ENCODE data around the gene CATSPER4. TPM values are rescaled to one million over a fixed set of nuclear protein-coding genes. Genes with fewer than 3 reads are reported as not detected.

Gene CATSPER4
- total and polyA plus RNA-seq, 2 of the 13 experiments (the other 11 are each of a cell fraction or from before 2014, with no cell fraction given), result not detected

DNA sequence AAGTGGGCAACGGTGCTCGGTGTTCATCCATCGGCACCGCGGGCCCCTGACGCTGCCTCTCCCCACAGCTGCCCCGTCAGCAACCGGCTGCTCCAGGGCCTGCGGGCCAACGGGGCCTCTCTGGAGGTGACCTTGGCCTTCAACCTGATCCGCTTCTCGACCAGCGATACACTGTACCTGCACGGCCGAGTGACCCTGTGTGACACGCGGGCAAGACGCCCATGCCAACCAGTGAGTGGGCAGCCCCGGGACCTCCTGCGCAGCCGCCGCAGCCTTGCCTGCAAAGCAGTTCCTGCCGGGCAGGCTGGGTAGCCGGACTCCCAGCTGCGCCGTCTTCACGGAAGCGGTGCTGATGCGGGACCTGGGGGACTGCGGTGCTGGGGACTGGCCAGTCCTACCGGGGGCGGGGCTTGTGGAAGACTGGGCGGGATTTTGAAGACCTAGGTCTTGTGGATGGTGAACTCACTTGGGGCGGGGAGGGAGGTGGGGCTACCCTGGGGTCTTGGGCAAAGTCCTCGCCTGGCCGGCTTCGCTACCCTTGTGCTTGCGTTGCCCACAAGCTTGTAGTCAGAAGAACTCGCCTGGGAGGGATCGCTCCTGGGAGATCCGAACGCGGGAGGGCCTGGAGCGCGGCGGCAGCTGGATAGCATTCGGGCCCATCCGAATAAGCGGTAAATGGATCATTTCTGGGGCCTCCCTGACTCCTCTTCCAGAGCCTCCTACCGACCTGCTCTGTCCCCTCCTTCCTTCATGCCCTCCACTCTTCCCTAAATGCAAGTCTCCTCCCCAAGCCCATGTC, 34.8 kb downstream of the CATSPER4 start (continued):
- no peak for TF ChIP-seq DNMT1 (CRISPR knock-in tag; IDR thresholded peaks at IDR 0.05)
- TF ChIP-seq SPEN (CRISPR knock-in tag; IDR thresholded peaks at IDR 0.05; ENCODE audit: low read depth), result no peak; the same call in 1 of the 2 replicates
- TF ChIP-seq MXD4 (CRISPR knock-in tag; IDR thresholded peaks at IDR 0.05), result peak; percentile 31; the same call in 1 of the 2 replicates
- no peak for TF ChIP-seq CREB1 (IDR thresholded peaks at IDR 0.05)
- peak; percentile 74 for TF ChIP-seq CREB1 (CRISPR knock-in tag; IDR thresholded peaks at IDR 0.05)
- TF ChIP-seq, protein P1, sequence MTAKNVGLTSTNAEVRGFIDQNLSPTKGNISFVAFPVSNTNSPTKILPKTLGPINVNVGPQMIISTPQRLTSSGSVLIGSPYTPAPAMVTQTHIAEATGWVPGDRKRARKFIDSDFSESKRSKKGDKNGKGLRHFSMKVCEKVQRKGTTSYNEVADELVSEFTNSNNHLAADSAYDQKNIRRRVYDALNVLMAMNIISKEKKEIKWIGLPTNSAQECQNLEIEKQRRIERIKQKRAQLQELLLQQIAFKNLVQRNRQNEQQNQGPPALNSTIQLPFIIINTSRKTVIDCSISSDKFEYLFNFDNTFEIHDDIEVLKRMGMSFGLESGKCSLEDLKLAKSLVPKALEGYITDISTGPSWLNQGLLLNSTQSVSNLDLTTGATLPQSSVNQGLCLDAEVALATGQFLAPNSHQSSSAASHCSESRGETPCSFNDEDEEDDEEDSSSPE (CRISPR knock-in tag; IDR thresholded peaks at IDR 0.05), result peak; percentile 40; the same call in 1 of the 2 replicates
- no peak for TF ChIP-seq KLF15 (CRISPR knock-in tag; IDR thresholded peaks at IDR 0.05; ENCODE audit: borderline replicate concordance)
- TF ChIP-seq, protein P2, sequence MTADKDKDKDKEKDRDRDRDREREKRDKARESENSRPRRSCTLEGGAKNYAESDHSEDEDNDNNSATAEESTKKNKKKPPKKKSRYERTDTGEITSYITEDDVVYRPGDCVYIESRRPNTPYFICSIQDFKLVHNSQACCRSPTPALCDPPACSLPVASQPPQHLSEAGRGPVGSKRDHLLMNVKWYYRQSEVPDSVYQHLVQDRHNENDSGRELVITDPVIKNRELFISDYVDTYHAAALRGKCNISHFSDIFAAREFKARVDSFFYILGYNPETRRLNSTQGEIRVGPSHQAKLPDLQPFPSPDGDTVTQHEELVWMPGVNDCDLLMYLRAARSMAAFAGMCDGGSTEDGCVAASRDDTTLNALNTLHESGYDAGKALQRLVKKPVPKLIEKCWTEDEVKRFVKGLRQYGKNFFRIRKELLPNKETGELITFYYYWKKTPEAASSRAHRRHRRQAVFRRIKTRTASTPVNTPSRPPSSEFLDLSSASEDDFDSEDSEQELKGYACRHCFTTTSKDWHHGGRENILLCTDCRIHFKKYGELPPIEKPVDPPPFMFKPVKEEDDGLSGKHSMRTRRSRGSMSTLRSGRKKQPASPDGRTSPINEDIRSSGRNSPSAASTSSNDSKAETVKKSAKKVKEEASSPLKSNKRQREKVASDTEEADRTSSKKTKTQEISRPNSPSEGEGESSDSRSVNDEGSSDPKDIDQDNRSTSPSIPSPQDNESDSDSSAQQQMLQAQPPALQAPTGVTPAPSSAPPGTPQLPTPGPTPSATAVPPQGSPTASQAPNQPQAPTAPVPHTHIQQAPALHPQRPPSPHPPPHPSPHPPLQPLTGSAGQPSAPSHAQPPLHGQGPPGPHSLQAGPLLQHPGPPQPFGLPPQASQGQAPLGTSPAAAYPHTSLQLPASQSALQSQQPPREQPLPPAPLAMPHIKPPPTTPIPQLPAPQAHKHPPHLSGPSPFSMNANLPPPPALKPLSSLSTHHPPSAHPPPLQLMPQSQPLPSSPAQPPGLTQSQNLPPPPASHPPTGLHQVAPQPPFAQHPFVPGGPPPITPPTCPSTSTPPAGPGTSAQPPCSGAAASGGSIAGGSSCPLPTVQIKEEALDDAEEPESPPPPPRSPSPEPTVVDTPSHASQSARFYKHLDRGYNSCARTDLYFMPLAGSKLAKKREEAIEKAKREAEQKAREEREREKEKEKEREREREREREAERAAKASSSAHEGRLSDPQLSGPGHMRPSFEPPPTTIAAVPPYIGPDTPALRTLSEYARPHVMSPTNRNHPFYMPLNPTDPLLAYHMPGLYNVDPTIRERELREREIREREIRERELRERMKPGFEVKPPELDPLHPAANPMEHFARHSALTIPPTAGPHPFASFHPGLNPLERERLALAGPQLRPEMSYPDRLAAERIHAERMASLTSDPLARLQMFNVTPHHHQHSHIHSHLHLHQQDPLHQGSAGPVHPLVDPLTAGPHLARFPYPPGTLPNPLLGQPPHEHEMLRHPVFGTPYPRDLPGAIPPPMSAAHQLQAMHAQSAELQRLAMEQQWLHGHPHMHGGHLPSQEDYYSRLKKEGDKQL (CRISPR knock-in tag; IDR thresholded peaks at IDR 0.05; ENCODE audit: low read depth), result no peak
- TF ChIP-seq FOXA3 (CRISPR knock-in tag; IDR thresholded peaks at IDR 0.05), result no peak
- TF ChIP-seq EZH2 (conservative IDR thresholded peaks at IDR 0.05; ENCODE audit: low read depth, low read length), result no peak
- TF ChIP-seq ZNF546 (CRISPR knock-in tag; conservative IDR thresholded peaks at IDR 0.05), result no peak
- TF ChIP-seq, protein P3, sequence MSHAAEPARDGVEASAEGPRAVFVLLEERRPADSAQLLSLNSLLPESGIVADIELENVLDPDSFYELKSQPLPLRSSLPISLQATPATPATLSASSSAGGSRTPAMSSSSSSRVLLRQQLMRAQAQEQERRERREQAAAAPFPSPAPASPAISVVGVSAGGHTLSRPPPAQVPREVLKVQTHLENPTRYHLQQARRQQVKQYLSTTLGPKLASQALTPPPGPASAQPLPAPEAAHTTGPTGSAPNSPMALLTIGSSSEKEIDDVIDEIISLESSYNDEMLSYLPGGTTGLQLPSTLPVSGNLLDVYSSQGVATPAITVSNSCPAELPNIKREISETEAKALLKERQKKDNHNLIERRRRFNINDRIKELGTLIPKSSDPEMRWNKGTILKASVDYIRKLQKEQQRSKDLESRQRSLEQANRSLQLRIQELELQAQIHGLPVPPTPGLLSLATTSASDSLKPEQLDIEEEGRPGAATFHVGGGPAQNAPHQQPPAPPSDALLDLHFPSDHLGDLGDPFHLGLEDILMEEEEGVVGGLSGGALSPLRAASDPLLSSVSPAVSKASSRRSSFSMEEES (CRISPR knock-in tag; IDR thresholded peaks at IDR 0.05), result no peak; the same call in 1 of the 2 replicates
- TF ChIP-seq NFE2L1 (CRISPR knock-in tag; IDR thresholded peaks at IDR 0.05; ENCODE audit: borderline replicate concordance), result 0 out of 2 replicates have a peak, but pooled peaks have one; percentile 24
- TF ChIP-seq, protein P4, sequence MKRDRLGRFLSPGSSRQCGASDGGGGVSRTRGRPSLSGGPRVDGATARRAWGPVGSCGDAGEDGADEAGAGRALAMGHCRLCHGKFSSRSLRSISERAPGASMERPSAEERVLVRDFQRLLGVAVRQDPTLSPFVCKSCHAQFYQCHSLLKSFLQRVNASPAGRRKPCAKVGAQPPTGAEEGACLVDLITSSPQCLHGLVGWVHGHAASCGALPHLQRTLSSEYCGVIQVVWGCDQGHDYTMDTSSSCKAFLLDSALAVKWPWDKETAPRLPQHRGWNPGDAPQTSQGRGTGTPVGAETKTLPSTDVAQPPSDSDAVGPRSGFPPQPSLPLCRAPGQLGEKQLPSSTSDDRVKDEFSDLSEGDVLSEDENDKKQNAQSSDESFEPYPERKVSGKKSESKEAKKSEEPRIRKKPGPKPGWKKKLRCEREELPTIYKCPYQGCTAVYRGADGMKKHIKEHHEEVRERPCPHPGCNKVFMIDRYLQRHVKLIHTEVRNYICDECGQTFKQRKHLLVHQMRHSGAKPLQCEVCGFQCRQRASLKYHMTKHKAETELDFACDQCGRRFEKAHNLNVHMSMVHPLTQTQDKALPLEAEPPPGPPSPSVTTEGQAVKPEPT (CRISPR knock-in tag; IDR thresholded peaks at IDR 0.05; ENCODE audit: low read depth), result no peak
- no peak for TF ChIP-seq ZNF749 (CRISPR knock-in tag; IDR thresholded peaks at IDR 0.05; ENCODE audit: borderline replicate concordance)
- no peak for TF ChIP-seq SMARCC2 (IDR thresholded peaks at IDR 0.05)
- TF ChIP-seq ZNF501 (CRISPR knock-in tag; IDR thresholded peaks at IDR 0.05), result peak; percentile 57; the same call in 1 of the 2 replicates
- no peak for TF ChIP-seq GZF1 (CRISPR knock-in tag; IDR thresholded peaks at IDR 0.05)
- TF ChIP-seq NFKB2 (CRISPR knock-in tag; IDR thresholded peaks at IDR 0.05; ENCODE audit: borderline replicate concordance), result peak; percentile 50; the same call in 1 of the 2 replicates
